ENCODE measurements around the gene HOXB4. TPM values are rescaled to one million over a fixed set of nuclear protein-coding genes. Genes with fewer than 3 reads are reported as not detected.

The HOXB4 gene
- total and polyA plus RNA-seq, 10 of the 15 experiments (the other 5 are each of a cell fraction or from before 2014, with no cell fraction given), result 0.35 to 5.8 (median 3.0) TPM

GRCh38 chr17:48556576-48557401, 21.4 kb downstream of the HOXB4 start (continued):
- no peak for TF ChIP-seq PRDM15 (CRISPR knock-in tag; IDR thresholded peaks at IDR 0.05)
- TF ChIP-seq KDM1A (IDR thresholded peaks at IDR 0.05; ENCODE audit: borderline replicate concordance), result no peak
- TF ChIP-seq, protein P1, sequence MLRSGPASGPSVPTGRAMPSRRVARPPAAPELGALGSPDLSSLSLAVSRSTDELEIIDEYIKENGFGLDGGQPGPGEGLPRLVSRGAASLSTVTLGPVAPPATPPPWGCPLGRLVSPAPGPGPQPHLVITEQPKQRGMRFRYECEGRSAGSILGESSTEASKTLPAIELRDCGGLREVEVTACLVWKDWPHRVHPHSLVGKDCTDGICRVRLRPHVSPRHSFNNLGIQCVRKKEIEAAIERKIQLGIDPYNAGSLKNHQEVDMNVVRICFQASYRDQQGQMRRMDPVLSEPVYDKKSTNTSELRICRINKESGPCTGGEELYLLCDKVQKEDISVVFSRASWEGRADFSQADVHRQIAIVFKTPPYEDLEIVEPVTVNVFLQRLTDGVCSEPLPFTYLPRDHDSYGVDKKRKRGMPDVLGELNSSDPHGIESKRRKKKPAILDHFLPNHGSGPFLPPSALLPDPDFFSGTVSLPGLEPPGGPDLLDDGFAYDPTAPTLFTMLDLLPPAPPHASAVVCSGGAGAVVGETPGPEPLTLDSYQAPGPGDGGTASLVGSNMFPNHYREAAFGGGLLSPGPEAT (IDR thresholded peaks at IDR 0.05; ENCODE audit: low read depth), result no peak
- TF ChIP-seq IKZF2 (IDR thresholded peaks at IDR 0.05), result no peak
- TF ChIP-seq NFXL1 (IDR thresholded peaks at IDR 0.05; ENCODE audit: borderline replicate concordance), result no peak
- TF ChIP-seq NR2C2 (IDR thresholded peaks at IDR 0.05; ENCODE audit: borderline replicate concordance, control insufficient read depth, insufficient read length, low read depth), result no peak
- no peak for TF ChIP-seq NFYB (IDR thresholded peaks at IDR 0.05; ENCODE audit: insufficient read depth, low read depth, low read length)
- TF ChIP-seq TBL1XR1 (IDR thresholded peaks at IDR 0.05; ENCODE audit: low read depth, low read length), result no peak
- no peak for TF ChIP-seq USF2 (IDR thresholded peaks at IDR 0.05; ENCODE audit: borderline replicate concordance, low read depth, low read length)
- TF ChIP-seq SKIL (IDR thresholded peaks at IDR 0.05; ENCODE audit: low read depth, poor library complexity, severe bottlenecking), result no peak
- TF ChIP-seq ZBTB33 (IDR thresholded peaks at IDR 0.05), result no peak

Measured in GM12878 (cell line).